GM21447 (cell line): ENCODE measurements around the gene IGSF6.
"Not testable (repeated sequence)": the region's sequence is repeated elsewhere in the genome, so short reads cannot be mapped to it uniquely, and the experiment has no call there.

Experiments
- ATAC-seq: cut with Tn5 transposase; IDR thresholded peaks from one replicate; pipeline ENCODE4 v1.9.1; 2021; ENCODE audit not compliant: unreplicated experiment

The IGSF6 gene, protein sequence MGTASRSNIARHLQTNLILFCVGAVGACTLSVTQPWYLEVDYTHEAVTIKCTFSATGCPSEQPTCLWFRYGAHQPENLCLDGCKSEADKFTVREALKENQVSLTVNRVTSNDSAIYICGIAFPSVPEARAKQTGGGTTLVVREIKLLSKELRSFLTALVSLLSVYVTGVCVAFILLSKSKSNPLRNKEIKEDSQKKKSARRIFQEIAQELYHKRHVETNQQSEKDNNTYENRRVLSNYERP

DNA sequence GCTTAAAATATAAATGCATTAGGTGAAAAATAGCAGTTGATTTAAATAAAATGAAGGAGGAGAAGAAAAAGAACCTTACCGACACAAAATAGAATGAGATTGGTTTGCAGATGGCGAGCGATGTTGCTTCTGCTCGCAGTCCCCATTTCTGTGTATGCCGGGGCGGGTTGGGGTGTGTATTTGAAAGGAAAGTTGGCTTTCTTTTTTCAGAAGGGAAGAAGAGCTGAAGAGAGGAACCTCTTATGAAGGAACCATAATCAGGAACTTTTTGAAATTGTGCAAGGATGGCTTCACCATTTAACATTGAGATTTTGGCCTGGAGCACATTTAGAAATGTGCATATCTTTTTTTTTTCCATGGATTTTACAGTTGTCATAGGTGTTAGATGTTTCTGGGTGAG, at the start of gene IGSF6:
Gene IGSF6 (minus strand): TSS at position 156 of the 400 bp plus-strand sequence. CDS start 10 bp downstream, at position 146.
- no peak for ATAC-seq

DNA sequence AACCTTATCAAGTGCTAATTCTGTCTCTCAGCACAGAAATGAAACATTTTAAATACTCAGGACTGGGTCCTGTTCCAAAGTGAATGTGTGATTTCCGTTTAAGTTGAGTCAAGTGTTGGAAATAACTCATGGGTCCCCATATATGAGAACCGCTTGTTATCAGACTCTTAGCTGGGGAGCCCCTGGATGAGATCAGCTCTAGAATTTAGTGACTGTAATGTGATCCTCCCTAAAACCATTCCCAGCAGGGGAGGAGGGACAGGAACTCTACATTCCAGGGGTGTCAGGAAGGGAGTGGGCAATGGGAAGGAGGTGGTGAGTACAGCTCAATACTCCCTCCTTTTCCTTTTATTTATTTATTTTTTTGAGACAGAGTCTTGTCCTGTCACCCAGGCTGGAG, 48.9 kb upstream of the IGSF6 start:
- ATAC-seq: no peak

DNA sequence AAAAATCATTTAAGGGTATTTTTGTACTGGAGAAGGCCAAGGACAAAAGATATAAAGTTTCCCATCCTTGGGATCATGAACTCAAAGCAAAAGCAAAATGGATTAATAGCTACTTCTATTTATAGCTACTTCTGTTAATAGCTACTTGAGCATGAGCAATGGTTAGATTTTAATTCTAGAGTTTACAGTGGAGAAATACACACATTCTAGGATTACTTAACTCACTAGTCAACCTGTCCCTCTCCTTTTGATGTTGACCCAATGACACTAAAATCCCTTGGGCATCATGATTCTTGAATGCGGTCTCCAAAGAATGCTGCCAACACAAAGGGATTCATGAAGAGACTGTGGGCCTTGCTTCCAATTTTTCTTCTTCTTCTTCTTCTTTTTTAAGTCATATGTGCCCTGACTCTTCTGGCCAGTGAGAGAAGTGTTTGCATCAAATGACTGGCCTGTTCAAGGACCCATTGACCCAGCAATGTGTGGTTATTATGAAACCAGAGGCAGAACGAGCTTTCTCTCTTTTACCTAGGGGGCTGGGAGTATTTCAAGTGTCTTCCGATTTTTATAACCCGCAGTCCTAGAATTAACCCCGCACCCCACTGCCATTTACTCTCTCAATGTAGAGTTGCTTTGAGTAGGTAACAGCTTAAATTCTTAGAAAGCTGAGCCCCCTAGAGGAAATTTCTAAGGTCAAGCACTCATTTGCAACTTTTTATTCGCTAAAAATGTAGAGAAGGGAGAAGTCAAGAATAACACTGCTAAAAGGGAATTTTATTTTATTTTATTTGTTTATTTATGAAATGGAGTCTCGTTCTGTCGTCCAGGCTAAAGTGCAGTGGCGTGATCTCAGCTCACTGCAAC, 46.0 kb upstream of the IGSF6 start:
- ATAC-seq: no peak

DNA sequence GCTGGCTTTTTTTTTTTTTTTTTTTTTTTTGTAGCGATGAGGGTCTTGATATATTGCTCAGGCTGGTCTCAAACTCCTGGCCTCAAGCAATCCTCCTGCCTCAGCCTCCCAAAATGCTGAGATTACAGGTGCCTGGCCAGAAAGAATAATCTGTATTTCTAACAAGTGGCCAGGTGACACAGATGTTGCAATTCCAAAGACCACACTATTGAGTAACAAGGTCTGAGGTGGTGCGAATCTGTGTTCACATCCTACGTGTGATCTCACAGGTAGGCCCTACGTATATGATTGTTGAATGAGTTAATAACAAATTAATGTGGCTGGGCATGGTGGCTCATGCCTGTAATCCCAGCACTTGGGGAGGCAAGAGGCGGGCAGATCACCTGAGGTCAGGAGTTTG, 44.6 kb upstream of the IGSF6 start:
- ATAC-seq: no peak

DNA sequence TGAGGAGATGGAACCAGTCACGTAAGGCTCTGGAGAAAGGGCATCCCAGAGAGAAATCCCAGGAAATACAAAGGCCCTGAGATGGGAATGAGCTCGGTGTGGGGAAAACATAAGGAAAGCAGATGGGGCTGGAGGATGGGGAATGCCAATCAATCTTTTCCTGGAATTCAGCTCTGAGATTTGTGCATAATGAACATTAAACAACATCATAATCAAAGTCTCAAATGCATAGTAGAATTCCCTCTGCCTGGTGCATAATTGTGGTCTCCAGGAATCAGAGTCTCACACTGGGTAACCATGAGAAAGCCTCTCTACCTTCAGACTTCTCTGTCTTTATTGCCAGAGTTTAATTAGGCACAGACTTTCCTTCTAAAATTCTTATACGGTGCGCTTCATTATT, 42.2 kb upstream of the IGSF6 start:
- no peak for ATAC-seq

- not testable (repeated sequence) for ATAC-seq
These were observed 38.6 kb upstream of the IGSF6 start for GRCh38 chr16:21690967-21691366.

DNA sequence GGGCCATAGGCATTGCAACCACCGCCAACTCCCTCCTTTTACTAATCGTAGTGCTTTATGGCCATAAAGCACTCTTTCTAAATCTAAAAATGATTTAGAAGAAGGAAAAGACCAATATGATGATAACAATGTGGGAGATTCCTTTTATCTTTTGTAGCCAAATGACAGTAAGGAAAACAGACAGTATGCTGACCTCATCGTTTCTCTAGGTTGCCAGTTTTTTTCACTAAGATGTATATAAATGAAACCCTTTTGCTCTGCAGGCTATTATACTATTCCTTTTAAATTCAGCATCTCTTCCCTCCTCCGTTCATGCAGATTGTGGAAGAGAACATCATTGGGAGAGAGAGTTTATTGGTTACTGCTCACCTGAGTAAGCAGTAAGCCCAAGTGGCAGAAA, 36.7 kb upstream of the IGSF6 start:
- ATAC-seq: no peak

GRCh38 chr16:21685034-21685455, 32.6 kb upstream of the IGSF6 start:
- no peak for ATAC-seq

- no peak for ATAC-seq
These were observed 31.8 kb upstream of the IGSF6 start for GRCh38 chr16:21684199-21684598.

DNA sequence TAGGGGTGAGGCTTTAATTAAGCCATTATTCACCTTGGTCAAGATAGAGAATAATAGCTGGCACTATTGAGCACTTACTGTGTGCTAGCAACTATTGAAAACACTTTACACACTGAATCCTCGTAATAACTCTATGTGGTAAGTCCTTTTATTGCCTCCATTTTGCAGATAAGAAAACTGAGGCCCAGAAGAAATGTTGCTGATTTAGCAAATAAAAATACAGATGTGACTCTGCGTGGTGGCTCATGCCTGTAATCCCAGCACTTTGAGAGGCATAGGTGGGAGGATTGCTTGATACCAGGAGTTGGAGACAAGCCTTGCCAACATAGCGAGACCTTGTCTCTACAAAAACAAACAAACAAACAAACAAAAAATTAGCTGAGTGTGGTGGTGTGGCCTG, 30.8 kb upstream of the IGSF6 start:
- no peak for ATAC-seq

DNA sequence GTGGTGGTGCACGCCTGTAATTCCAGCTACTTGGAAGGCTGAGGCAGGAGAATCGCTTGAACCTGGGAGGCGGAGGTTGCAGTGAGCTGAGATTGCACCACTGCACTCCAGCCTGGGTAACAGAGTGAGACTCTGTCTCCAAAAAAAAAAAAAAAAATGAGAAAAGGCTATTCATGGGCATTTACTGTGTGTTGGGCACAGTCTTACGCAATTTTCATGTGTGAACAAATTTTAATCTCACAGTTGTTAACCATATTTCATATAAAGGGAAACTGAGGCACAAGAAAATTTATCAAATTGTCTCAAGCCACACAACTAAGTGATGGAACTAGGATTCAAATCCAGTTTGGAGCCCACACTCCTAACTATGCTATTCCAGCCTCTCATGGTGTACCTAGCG, 28.3 kb upstream of the IGSF6 start:
- not testable (repeated sequence) for ATAC-seq

- ATAC-seq: not testable (repeated sequence)
These were observed 22.0 kb upstream of the IGSF6 start for GRCh38 chr16:21674456-21674855.

GRCh38 chr16:21673469-21673868, 21.1 kb upstream of the IGSF6 start:
- no peak for ATAC-seq

- no peak for ATAC-seq
These were observed 15.2 kb upstream of the IGSF6 start for GRCh38 chr16:21667575-21667974.

DNA sequence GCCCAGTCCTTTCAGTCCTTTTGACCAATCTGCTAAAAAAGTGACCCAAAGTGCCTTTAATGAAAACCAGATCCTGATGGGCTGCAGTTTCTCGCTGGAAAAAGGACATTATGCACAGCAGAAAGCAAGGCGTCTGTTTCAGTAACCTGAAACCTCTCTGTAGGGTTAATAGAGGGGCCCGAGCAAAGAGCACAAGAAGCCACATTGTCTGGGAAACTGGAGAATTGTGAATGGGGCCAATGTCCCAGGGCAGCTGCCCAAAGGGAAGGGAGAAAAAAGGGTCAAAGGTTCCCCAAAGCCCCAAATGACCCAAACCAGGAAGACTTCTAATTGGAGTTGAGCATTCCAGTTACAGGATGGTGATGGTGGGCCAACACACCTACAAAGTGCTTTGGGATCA, 14.4 kb upstream of the IGSF6 start:
- ATAC-seq: no peak

DNA sequence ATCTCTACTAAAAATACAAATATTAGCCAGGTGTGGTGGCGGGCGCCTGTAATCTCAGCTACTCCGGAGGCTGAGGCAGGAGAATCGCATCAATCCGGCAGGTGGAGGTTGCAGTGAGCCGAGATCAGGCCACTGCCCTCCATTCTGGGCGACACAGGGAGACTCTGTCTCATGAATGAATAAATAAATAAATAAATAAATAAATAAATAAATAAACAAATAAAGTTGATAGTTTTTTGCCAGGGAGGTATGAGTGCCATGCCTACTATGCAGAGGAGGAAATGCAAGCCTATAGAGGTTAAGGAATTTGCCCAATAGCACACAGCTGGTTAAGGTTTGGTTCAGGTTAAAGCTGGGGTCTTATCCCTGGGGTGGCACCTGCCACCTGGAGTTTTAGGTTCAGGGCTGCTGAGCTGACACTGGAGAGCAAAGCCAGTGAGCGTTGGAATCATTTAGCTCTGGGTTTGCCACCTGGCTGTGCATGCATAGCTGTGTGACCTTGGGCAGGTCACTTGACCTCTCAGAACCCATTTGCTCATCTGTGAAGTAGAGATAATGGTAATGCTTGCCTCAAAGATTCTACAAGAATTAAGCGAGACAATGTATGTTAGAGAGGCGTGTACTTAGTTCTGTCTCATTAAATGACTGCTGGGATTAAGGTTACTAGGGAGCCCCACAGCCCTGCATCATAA, 12.5 kb upstream of the IGSF6 start:
- ATAC-seq: no peak

GRCh38 chr16:21663889-21664647, 11.7 kb upstream of the IGSF6 start, which contains the start of gene OTOA:
OTOA (plus strand) TSS chr16:21663968; CDS start chr16:21678515, 14,547 bp downstream.
- ATAC-seq: no peak

- ATAC-seq: no peak
These were observed 6.7 kb upstream of the IGSF6 start for GRCh38 chr16:21659124-21659523.

GRCh38 chr16:21656795-21657768, 4.7 kb upstream of the IGSF6 start:
- peak; percentile 70 for ATAC-seq

- ATAC-seq: no peak
These were observed 2.5 kb upstream of the IGSF6 start for GRCh38 chr16:21654881-21655280.
